ENCODE data around the gene CHERP.
A peak's percentile ranks its signal among the peaks of the same experiment; 100 is the strongest.

The CHERP gene

DNA sequence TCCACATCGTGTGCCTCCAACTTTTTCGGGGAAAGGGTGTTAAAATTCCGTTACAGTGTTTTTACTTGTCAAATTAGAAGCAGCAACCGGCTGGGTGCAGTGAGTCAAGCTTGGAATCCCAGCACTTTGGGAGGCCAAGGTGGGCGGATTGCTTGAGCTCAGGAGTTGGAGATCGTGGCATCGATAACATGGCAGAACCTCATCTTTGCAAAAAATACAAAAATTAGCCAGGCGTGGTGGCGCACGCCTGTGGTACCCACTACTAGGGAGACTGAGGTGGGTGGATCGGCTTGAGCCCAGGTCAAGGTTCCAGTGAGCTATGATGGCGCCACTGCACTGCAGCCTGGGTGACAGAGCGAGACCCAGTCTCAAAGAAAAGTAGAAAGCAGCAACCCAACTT is 31.1 kb upstream of the CHERP start:
- Histone ChIP-seq H3K79me2 (ENCODE audit: insufficient read depth, low read length) (peaks cover 7% of the 10 kb centered on the region), H3F3A (ENCODE audit: insufficient read depth, low read length) (no peaks in the 10 kb centered on the region; the same call in 1 of the 2 replicates), H3K9me3 (ENCODE audit: low read length) (no peaks in the 10 kb centered on the region), H3K9me2 (ENCODE audit: low read depth, low read length) (no peaks in the 10 kb centered on the region), H3K27me3 (ENCODE audit: insufficient read depth, low read length) (no peaks in the 10 kb centered on the region), H3K36me3 (ENCODE audit: insufficient read depth, low read length) (peaks cover 62% of the 10 kb centered on the region), H2AFZ (ENCODE audit: low read length) (no peak overlapping the region), H3K4me1 (ENCODE audit: insufficient read depth, low read length, severe bottlenecking) (peaks cover 37% of the 10 kb centered on the region), H3K9ac (ENCODE audit: low read length) (peak overlapping the region; percentile 75; the same call in 1 of the 2 replicates), H3K4me3 (ENCODE audit: low read depth, low read length, poor library complexity, severe bottlenecking) (peak overlapping the region; percentile 78), H3K4me2 (ENCODE audit: low read length) (peak overlapping the region; percentile 90), H3K27ac (ENCODE audit: low read depth, low read length, poor library complexity, severe bottlenecking) (no peak overlapping the region), H4K20me1 (ENCODE audit: insufficient read depth, low read length) (no peaks in the 10 kb centered on the region)
- TF ChIP-seq CTCF (IDR thresholded peaks at IDR 0.05; ENCODE audit: low read length), result no peak
- no peak for TF ChIP-seq EZH2 (IDR thresholded peaks at IDR 0.05; ENCODE audit: borderline replicate concordance, low read length)

DNA sequence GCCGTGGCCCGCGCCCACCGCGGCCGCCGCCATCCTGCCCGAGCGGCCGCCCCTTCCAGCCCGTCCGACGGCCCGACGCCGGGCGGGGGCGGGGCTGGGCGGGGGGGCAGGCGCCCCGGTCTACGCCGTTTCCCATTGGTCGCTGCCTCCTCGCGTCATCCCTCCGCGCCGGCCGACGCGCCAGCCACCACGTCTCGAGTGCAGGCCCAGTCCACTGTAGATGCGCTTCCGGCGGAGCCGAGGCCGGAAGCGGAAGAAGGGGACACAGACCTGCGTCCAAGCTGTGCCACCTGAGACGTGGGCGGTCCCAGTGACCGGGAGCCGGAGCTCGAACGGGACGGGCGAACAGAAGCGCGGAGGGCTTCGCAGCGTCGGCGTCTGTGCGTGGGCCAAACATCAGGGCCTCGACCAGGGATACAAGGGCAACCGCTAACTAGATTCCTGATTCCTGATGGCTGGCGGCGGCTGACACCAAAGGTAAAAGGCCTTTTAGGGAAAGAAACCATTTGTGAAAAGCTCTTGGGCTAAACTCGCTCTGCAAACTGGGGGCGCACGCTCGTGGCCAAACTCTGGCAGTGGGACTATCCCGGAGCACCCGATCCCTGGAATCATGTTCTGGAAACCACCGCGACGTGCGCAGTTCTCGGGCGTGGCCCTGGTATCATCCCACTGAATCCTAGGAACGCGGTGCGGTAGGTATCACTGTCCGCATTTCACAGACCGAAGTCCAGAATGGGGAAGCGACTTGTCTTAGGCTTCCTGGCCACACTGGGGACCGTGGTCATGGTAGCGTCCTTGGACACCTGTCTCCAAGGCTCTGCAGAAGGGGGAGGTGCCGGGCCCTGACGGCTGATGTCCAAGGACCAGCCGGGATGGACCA is 30.3 kb upstream of the CHERP start, which contains the start of gene SLC35E1:
SLC35E1 (minus strand) TSS at position 84 of the 880 bp plus-strand sequence; CDS start at position 33, 51 bp downstream.
- H3K9me3 ChIP-seq (ENCODE audit: low read length), result no peaks in the 10 kb centered on the region
- H3K4me3 ChIP-seq (ENCODE audit: low read depth, low read length, poor library complexity, severe bottlenecking), result peak within 1 kb of the TSS; percentile 88
- H3F3A ChIP-seq (ENCODE audit: insufficient read depth, low read length), result no peaks in the 10 kb centered on the region; the same call in 1 of the 2 replicates
- H3K4me2 ChIP-seq (ENCODE audit: low read length), result peak within 1 kb of the TSS; percentile 95
- peaks cover 7% of the 10 kb centered on the region for H3K79me2 ChIP-seq (ENCODE audit: insufficient read depth, low read length)
- no peaks in the 10 kb centered on the region for H4K20me1 ChIP-seq (ENCODE audit: insufficient read depth, low read length)
- peak within 1 kb of the TSS; percentile 20 for H3K27ac ChIP-seq (ENCODE audit: low read depth, low read length, poor library complexity, severe bottlenecking)
- no peaks in the 10 kb centered on the region for H3K9me2 ChIP-seq (ENCODE audit: low read depth, low read length)
- H3K4me1 ChIP-seq (ENCODE audit: insufficient read depth, low read length, severe bottlenecking), result peaks cover 37% of the 10 kb centered on the region
- no peak for TF ChIP-seq EZH2 (IDR thresholded peaks at IDR 0.05; ENCODE audit: borderline replicate concordance, low read length)
- TF ChIP-seq CTCF (IDR thresholded peaks at IDR 0.05; ENCODE audit: low read length), result no peak
- H3K9ac ChIP-seq (ENCODE audit: low read length), result peak within 1 kb of the TSS; percentile 83
- no peak within 1 kb of the TSS for H2AFZ ChIP-seq (ENCODE audit: low read length)
- H3K27me3 ChIP-seq (ENCODE audit: insufficient read depth, low read length), result no peaks in the 10 kb centered on the region
- peaks cover 62% of the 10 kb centered on the region for H3K36me3 ChIP-seq (ENCODE audit: insufficient read depth, low read length)

GRCh38 chr19:16571822-16572331 is 29.6 kb upstream of the CHERP start:
- Histone ChIP-seq H4K20me1 (ENCODE audit: insufficient read depth, low read length) (no peaks in the 10 kb centered on the region), H3K4me1 (ENCODE audit: insufficient read depth, low read length, severe bottlenecking) (peaks cover 37% of the 10 kb centered on the region), H3K9ac (ENCODE audit: low read length) (peak overlapping the region; percentile 83), H3K36me3 (ENCODE audit: insufficient read depth, low read length) (peaks cover 62% of the 10 kb centered on the region), H3K9me3 (ENCODE audit: low read length) (no peaks in the 10 kb centered on the region), H3K4me2 (ENCODE audit: low read length) (peak overlapping the region; percentile 95), H2AFZ (ENCODE audit: low read length) (no peak overlapping the region), H3K4me3 (ENCODE audit: low read depth, low read length, poor library complexity, severe bottlenecking) (peak overlapping the region; percentile 88), H3F3A (ENCODE audit: insufficient read depth, low read length) (no peaks in the 10 kb centered on the region; the same call in 1 of the 2 replicates), H3K9me2 (ENCODE audit: low read depth, low read length) (no peaks in the 10 kb centered on the region), H3K79me2 (ENCODE audit: insufficient read depth, low read length) (peaks cover 7% of the 10 kb centered on the region), H3K27me3 (ENCODE audit: insufficient read depth, low read length) (no peaks in the 10 kb centered on the region), H3K27ac (ENCODE audit: low read depth, low read length, poor library complexity, severe bottlenecking) (no peak overlapping the region)
- no peak for TF ChIP-seq EZH2 (IDR thresholded peaks at IDR 0.05; ENCODE audit: borderline replicate concordance, low read length)
- TF ChIP-seq CTCF (IDR thresholded peaks at IDR 0.05; ENCODE audit: low read length), result no peak
